PFSK-1 (cell line): Measurements from ENCODE around the gene NXT1.

Source experiments
- FOXP2 ChIP-seq: optimal IDR thresholded peaks from 2 replicates; pipeline ENCODE3; 2011; ENCODE audit warnings: borderline replicate concordance, control low read depth, inconsistent platforms; ENCODE audit not compliant: insufficient read depth; ENCODE audit errors: extremely low read length, extremely low read depth
- POLR2AphosphoS5 ChIP-seq: IDR thresholded peaks from 2 replicates; pipeline ENCODE4 v1.6.1; 2012; ENCODE audit warnings: low read depth, mild to moderate bottlenecking, control low read depth, low read length, moderate library complexity
- SIN3A ChIP-seq: IDR thresholded peaks from 2 replicates; pipeline ENCODE4 v1.6.1; 2012; ENCODE audit warnings: mild to moderate bottlenecking, low read length, moderate library complexity, borderline replicate concordance; ENCODE audit not compliant: insufficient read depth
- TAF1 ChIP-seq: IDR thresholded peaks from 2 replicates; pipeline ENCODE4 v1.6.1; 2012; ENCODE audit warnings: low read length, control low read depth, borderline replicate concordance; ENCODE audit not compliant: insufficient read depth
- TF ChIP-seq, protein P1 (sequence below), 2 experiments: IDR thresholded peaks; 2 replicates each; pipeline versions ENCODE4 v1.6.1 to v1.8.0; 2011 to 2012; ENCODE audit warnings: low read depth in 2 of 2, low read length in 2 of 2, control low read depth in 1 of 2, inconsistent platforms in 1 of 2, mild to moderate bottlenecking in 1 of 2, moderate library complexity in 1 of 2; ENCODE audit not compliant: insufficient read depth in 1 of 2

NXT1 gene

DNA sequence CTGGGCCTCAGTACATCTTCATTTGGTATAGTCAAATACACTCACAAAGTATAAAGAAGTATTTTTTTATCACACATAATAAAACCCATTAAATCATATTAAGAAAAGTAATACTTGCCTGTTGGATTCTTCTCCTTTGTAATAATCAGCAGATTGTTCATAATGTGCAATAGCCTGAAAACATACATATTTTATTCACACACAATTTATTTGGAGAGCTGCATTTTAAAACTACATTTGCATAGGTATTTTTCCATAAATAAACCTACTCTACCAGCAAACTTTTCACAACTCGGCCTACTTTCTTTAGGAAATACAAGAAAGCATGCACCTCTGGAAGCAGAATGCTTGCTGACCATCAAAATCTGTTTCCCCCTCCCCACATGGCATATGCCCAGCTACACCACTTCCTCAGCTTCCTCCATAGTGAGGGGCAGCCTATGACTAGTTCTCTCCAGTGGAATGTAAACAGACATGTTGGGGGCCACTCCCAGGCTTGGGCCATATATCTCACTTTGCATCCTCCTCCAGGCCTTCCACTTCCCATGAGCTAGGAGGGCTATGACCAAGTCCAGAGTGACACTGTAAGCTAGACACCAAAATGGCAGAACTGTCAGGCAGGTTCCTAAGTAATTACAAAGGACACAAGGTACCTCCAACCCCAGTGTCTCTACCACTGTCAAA is 39.6 kb downstream of the NXT1 start:
- TF ChIP-seq SIN3A: no peak
- no peak for TF ChIP-seq FOXP2
- TF ChIP-seq TAF1: no peak

GRCh38 chr20:23391707-23392310 is 41.2 kb downstream of the NXT1 start:
- no peak for TF ChIP-seq FOXP2
- TF ChIP-seq, protein P1, sequence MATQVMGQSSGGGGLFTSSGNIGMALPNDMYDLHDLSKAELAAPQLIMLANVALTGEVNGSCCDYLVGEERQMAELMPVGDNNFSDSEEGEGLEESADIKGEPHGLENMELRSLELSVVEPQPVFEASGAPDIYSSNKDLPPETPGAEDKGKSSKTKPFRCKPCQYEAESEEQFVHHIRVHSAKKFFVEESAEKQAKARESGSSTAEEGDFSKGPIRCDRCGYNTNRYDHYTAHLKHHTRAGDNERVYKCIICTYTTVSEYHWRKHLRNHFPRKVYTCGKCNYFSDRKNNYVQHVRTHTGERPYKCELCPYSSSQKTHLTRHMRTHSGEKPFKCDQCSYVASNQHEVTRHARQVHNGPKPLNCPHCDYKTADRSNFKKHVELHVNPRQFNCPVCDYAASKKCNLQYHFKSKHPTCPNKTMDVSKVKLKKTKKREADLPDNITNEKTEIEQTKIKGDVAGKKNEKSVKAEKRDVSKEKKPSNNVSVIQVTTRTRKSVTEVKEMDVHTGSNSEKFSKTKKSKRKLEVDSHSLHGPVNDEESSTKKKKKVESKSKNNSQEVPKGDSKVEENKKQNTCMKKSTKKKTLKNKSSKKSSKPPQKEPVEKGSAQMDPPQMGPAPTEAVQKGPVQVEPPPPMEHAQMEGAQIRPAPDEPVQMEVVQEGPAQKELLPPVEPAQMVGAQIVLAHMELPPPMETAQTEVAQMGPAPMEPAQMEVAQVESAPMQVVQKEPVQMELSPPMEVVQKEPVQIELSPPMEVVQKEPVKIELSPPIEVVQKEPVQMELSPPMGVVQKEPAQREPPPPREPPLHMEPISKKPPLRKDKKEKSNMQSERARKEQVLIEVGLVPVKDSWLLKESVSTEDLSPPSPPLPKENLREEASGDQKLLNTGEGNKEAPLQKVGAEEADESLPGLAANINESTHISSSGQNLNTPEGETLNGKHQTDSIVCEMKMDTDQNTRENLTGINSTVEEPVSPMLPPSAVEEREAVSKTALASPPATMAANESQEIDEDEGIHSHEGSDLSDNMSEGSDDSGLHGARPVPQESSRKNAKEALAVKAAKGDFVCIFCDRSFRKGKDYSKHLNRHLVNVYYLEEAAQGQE (IDR thresholded peaks at IDR 0.05; ENCODE audit: insufficient read depth in 1 of 2, low read depth in 2 of 2, low read length in 2 of 2): no peak

DNA sequence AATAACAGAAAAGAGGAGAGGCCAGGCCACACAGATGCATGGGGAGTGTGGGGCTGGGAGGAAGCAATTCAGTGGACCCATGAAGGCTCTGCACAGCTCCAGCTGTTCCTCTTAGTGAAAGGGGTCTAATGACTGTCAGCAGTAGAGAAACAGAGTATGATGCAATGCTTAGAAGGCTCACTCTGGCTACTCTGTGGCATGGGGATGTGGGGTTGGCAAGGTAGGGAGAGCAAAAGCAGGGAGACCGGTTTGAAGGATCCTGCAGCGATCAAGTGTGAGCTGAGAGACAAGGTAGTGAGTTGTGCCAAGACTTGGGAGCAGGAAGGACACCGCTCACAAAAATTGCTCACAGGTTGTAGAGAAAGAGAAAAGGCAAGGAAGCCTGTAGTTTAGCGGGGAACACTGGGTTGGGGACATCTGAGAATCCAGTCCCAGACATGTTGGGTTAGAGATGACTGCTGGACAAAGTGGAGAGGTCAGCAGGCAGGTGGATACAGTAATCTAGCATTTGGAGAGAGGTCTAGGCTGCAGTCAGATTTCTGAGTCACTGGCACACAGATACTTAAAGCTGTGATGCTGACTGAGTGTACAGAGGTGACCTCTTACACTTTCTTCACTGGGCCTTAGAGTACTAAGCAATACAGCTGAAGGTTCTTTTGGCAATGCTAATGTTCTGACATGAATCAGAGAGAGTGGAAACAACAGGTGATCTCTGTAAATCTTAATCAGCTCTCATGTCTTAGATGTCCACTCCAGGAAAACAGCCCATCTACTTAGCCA is 43.6 kb downstream of the NXT1 start:
- no peak for TF ChIP-seq POLR2AphosphoS5
- no peak for TF ChIP-seq FOXP2
- TF ChIP-seq TAF1: no peak
- no peak for TF ChIP-seq SIN3A
- TF ChIP-seq, protein P1 (IDR thresholded peaks at IDR 0.05; ENCODE audit: insufficient read depth in 1 of 2, low read depth in 2 of 2, low read length in 2 of 2): no peak

DNA sequence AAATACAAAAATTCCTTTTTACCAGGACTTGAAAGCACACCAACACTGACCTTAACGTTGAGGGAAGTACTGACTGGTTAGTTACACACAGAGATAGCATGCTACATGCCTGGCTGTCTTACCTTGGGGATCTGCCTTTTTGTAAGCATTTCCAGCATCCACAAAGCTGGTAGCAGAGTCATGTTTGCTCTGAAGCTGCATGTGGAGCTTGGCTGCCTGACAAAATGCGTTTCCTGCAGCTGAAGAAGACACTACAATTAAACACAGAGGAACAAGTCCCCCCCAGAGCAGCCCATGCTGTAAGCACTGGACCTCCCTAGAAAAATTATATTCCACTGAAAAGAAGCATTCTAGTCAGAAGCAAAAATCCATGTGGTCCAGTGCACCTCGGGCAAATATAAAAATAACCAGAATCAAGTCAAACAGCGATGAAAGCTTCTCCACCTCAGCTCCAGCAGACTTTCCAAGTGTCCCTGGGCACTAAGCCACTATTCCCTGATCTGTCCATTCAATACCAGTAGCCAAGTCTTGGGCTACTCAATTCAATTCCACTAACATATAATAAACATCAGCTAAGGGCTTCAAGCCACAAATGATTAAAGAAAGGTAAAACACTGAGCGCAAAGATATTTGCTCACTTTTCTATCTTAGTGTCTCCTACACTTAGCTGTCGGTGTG is 46.5 kb downstream of the NXT1 start:
- TF ChIP-seq SIN3A: no peak
- TF ChIP-seq TAF1: no peak
- TF ChIP-seq, protein P1 (IDR thresholded peaks at IDR 0.05; ENCODE audit: insufficient read depth in 1 of 2, low read depth in 2 of 2, low read length in 2 of 2): no peak
- no peak for TF ChIP-seq FOXP2
- no peak for TF ChIP-seq POLR2AphosphoS5

- TF ChIP-seq, protein P1 (IDR thresholded peaks at IDR 0.05; ENCODE audit: insufficient read depth in 1 of 2, low read depth in 2 of 2, low read length in 2 of 2): no peak
- TF ChIP-seq SIN3A: peak; percentile 64; the same call in 1 of the 2 replicates
- TF ChIP-seq TAF1: no peak
- TF ChIP-seq POLR2AphosphoS5: no peak
- TF ChIP-seq FOXP2: peak; percentile 51
Measured at GRCh38 chr20:23397961-23398360, 47.4 kb downstream of the NXT1 start.
